Natural killer cell treated with Interleukin-12 subunit alpha and Interleukin-12 subunit beta and Interleukin-15 and Interleukin-18, amount 100 ng/mL, for 72 hours (primary cell): ENCODE measurements around the gene MOCS2. TPM values are rescaled to one million over a fixed set of nuclear protein-coding genes. Genes with fewer than 3 reads are reported as not detected.
A peak's percentile ranks its signal among the peaks of the same experiment; 100 is the strongest.

Experiments used
- ATAC-seq, 2 donors: fragments of 150-1000 bp; cut with Tn5 transposase in 1 of 2; sonication (Bioruptor Pico), chemical (Tn5 transposase) in 1 of 2; 2 replicates each; pipeline ENCODE4 v1.10.0; 2021
- DNase-seq: peaks from one replicate; pipeline ENCODE4 v3.0.0; 2022; ENCODE audit warnings: low spot score
- H3K27ac Mint-ChIP-seq, 2 donors: 1 replicate in 1 of 2; 2 replicates in 1 of 2; pipeline ENCODE4 v1.8.0; 2022; ENCODE audit warnings: mixed read lengths in 2 of 2, mild to moderate bottlenecking in 1 of 2, moderate library complexity in 1 of 2
- H3K27me3 Mint-ChIP-seq, 2 donors: 1 replicate in 1 of 2; 2 replicates in 1 of 2; pipeline ENCODE4 v1.8.0; 2022; ENCODE audit warnings: mixed read lengths in 2 of 2
- H3K36me3 Mint-ChIP-seq: one replicate; pipeline ENCODE4 v1.8.0; 2022; ENCODE audit warnings: mixed read lengths
- H3K4me1 Mint-ChIP-seq, 2 donors: 1 replicate in 1 of 2; 2 replicates in 1 of 2; pipeline ENCODE4 v1.8.0; 2022; ENCODE audit warnings: low read depth in 2 of 2, mixed read lengths in 2 of 2, mild to moderate bottlenecking in 1 of 2
- H3K4me3 Mint-ChIP-seq: one replicate; pipeline ENCODE4 v1.8.0; 2022; ENCODE audit warnings: mixed read lengths
- H3K9me3 Mint-ChIP-seq: 2 replicates; pipeline ENCODE4 v1.8.0; 2022; ENCODE audit warnings: mixed read lengths
- total RNA-seq, 2 donors: library from RNA; stranded (reverse); gene quantifications; one replicate each; pipeline ENCODE4 v1.2.3, GENCODE V29; 2022

The MOCS2 gene
- total RNA-seq, 2 donors from 2014 or later, result 14.7 to 16.6 TPM

GRCh38 chr5:53087171-53087570, 22.4 kb downstream of the MOCS2 start:
- H3K36me3 Mint-ChIP-seq, result no peaks in the 10 kb centered on the region
- H3K4me3 Mint-ChIP-seq, result no peak overlapping the region
- DNase-seq (no peak), ATAC-seq (no peak)
- H3K4me1 Mint-ChIP-seq, result peaks cover 0 to 9% of the 10 kb centered on the region in 2 donors
- peaks cover 11 to 13% of the 10 kb centered on the region in 2 donors for H3K27me3 Mint-ChIP-seq
- H3K27ac Mint-ChIP-seq, result no peak overlapping the region
- H3K9me3 Mint-ChIP-seq, result no peaks in the 10 kb centered on the region

GRCh38 chr5:53084546-53085255, 24.9 kb downstream of the MOCS2 start:
- ATAC-seq, result no peak
- Mint-ChIP-seq H3K27me3 (peaks cover 11 to 13% of the 10 kb centered on the region in 2 donors), H3K27ac (no peak overlapping the region), H3K4me3 (no peak overlapping the region), H3K4me1 (peaks cover 0 to 6% of the 10 kb centered on the region in 2 donors), H3K36me3 (no peaks in the 10 kb centered on the region), H3K9me3 (no peaks in the 10 kb centered on the region)
- no peak for DNase-seq

- Mint-ChIP-seq H3K9me3 (no peaks in the 10 kb centered on the region), H3K27ac (no peak overlapping the region), H3K27me3 (peaks cover 11 to 13% of the 10 kb centered on the region in 2 donors), H3K4me3 (no peak overlapping the region), H3K36me3 (no peaks in the 10 kb centered on the region), H3K4me1 (no peaks in the 10 kb centered on the region)
- ATAC-seq, result no peak
- no peak for DNase-seq
Observed at GRCh38 chr5:53083927-53084326, 25.6 kb downstream of the MOCS2 start.

GRCh38 chr5:53080271-53080670, 29.3 kb downstream of the MOCS2 start:
- no peaks in the 10 kb centered on the region for H3K4me1 Mint-ChIP-seq
- H3K27me3 Mint-ChIP-seq, result peaks cover 9 to 28% of the 10 kb centered on the region in 2 donors
- H3K4me3 Mint-ChIP-seq, result no peak overlapping the region
- ATAC-seq (no peak), DNase-seq (no peak)
- H3K36me3 Mint-ChIP-seq, result no peaks in the 10 kb centered on the region
- no peak overlapping the region for H3K27ac Mint-ChIP-seq
- H3K9me3 Mint-ChIP-seq, result no peaks in the 10 kb centered on the region

- Mint-ChIP-seq H3K9me3 (no peaks in the 10 kb centered on the region), H3K4me3 (no peak overlapping the region), H3K4me1 (no peaks in the 10 kb centered on the region), H3K27ac (no peak overlapping the region), H3K36me3 (no peaks in the 10 kb centered on the region), H3K27me3 (peaks cover 7 to 22% of the 10 kb centered on the region in 2 donors)
- ATAC-seq (no peak), DNase-seq (no peak)
Observed at GRCh38 chr5:53076014-53076583, 33.5 kb downstream of the MOCS2 start.

GRCh38 chr5:53073348-53073747, 36.2 kb downstream of the MOCS2 start:
- peaks cover 7 to 22% of the 10 kb centered on the region in 2 donors for H3K27me3 Mint-ChIP-seq
- no peaks in the 10 kb centered on the region for H3K36me3 Mint-ChIP-seq
- no peak for ATAC-seq

GRCh38 chr5:53071738-53072137, 37.8 kb downstream of the MOCS2 start:
- Mint-ChIP-seq H3K36me3 (no peaks in the 10 kb centered on the region), H3K27ac (no peak overlapping the region), H3K4me3 (no peak overlapping the region), H3K9me3 (no peaks in the 10 kb centered on the region), H3K27me3 (peaks cover 7 to 16% of the 10 kb centered on the region in 2 donors), H3K4me1 (no peaks in the 10 kb centered on the region)
- ATAC-seq (no peak), DNase-seq (no peak)

More at GRCh38 chr5:53073348-53073747, 36.2 kb downstream of the MOCS2 start:
- no peaks in the 10 kb centered on the region for H3K9me3 Mint-ChIP-seq
- no peak overlapping the region for H3K4me3 Mint-ChIP-seq
- H3K27ac Mint-ChIP-seq, result no peak overlapping the region
- DNase-seq, result no peak
- H3K4me1 Mint-ChIP-seq, result no peaks in the 10 kb centered on the region

GRCh38 chr5:53071298-53071697, 38.3 kb downstream of the MOCS2 start:
- ATAC-seq (no peak), DNase-seq (no peak)
- no peaks in the 10 kb centered on the region for H3K36me3 Mint-ChIP-seq
- H3K4me3 Mint-ChIP-seq, result no peak overlapping the region
- peaks cover 7 to 13% of the 10 kb centered on the region in 2 donors for H3K27me3 Mint-ChIP-seq
- no peaks in the 10 kb centered on the region for H3K9me3 Mint-ChIP-seq
- no peak overlapping the region for H3K27ac Mint-ChIP-seq
- H3K4me1 Mint-ChIP-seq, result no peaks in the 10 kb centered on the region

GRCh38 chr5:53069626-53070025, 39.9 kb downstream of the MOCS2 start:
- Mint-ChIP-seq H3K36me3 (no peaks in the 10 kb centered on the region), H3K27me3 (peaks cover 7 to 8% of the 10 kb centered on the region in 2 donors), H3K9me3 (no peaks in the 10 kb centered on the region), H3K4me3 (no peak overlapping the region), H3K27ac (no peak overlapping the region), H3K4me1 (no peaks in the 10 kb centered on the region)
- ATAC-seq, result peak; percentile 50 to 94
- no peak for DNase-seq

- DNase-seq (no peak), ATAC-seq (no peak)
- H3K4me3 Mint-ChIP-seq, result no peak overlapping the region
- H3K9me3 Mint-ChIP-seq, result no peaks in the 10 kb centered on the region
- H3K36me3 Mint-ChIP-seq, result no peaks in the 10 kb centered on the region
- H3K27me3 Mint-ChIP-seq, result peaks cover 5 to 6% of the 10 kb centered on the region in 2 donors
- no peaks in the 10 kb centered on the region for H3K4me1 Mint-ChIP-seq
- no peak overlapping the region for H3K27ac Mint-ChIP-seq
Observed at GRCh38 chr5:53068291-53068836, 41.2 kb downstream of the MOCS2 start.

GRCh38 chr5:53067641-53068040, 41.9 kb downstream of the MOCS2 start:
- Mint-ChIP-seq H3K9me3 (no peaks in the 10 kb centered on the region), H3K36me3 (no peaks in the 10 kb centered on the region)

GRCh38 chr5:53066088-53066487, 43.5 kb downstream of the MOCS2 start:
- H3K36me3 Mint-ChIP-seq, result no peaks in the 10 kb centered on the region
- H3K4me1 Mint-ChIP-seq, result no peaks in the 10 kb centered on the region
- H3K9me3 Mint-ChIP-seq, result no peaks in the 10 kb centered on the region
- no peak for DNase-seq
- no peak overlapping the region for H3K27ac Mint-ChIP-seq
- H3K27me3 Mint-ChIP-seq, result peaks cover 2 to 8% of the 10 kb centered on the region in 2 donors
- H3K4me3 Mint-ChIP-seq, result no peak overlapping the region
- no peak for ATAC-seq

More at GRCh38 chr5:53067641-53068040, 41.9 kb downstream of the MOCS2 start:
- Mint-ChIP-seq H3K27me3 (peaks cover under 1% of the 10 kb centered on the region in 2 donors), H3K27ac (no peak overlapping the region), H3K4me1 (no peaks in the 10 kb centered on the region), H3K4me3 (no peak overlapping the region)
- ATAC-seq, result no peak
- DNase-seq, result no peak

GRCh38 chr5:53063791-53064190, 45.8 kb downstream of the MOCS2 start:
- H3K4me1 Mint-ChIP-seq, result no peaks in the 10 kb centered on the region
- H3K4me3 Mint-ChIP-seq, result no peak overlapping the region
- no peak for DNase-seq
- no peaks in the 10 kb centered on the region for H3K36me3 Mint-ChIP-seq
- H3K27me3 Mint-ChIP-seq, result peaks cover 9 to 15% of the 10 kb centered on the region in 2 donors
- H3K27ac Mint-ChIP-seq, result no peak overlapping the region
- ATAC-seq, result no peak
- H3K9me3 Mint-ChIP-seq, result no peaks in the 10 kb centered on the region

GRCh38 chr5:53063176-53063575, 46.4 kb downstream of the MOCS2 start:
- ATAC-seq (no peak), DNase-seq (no peak)
- Mint-ChIP-seq H3K27ac (no peak overlapping the region), H3K4me1 (no peaks in the 10 kb centered on the region), H3K9me3 (no peaks in the 10 kb centered on the region), H3K27me3 (peaks cover 14 to 20% of the 10 kb centered on the region in 2 donors), H3K4me3 (no peak overlapping the region), H3K36me3 (no peaks in the 10 kb centered on the region)
